Measurements from ENCODE around the gene CBLIF.
"Not testable (repeated sequence)": the region's sequence is repeated elsewhere in the genome, so short reads cannot be mapped to it uniquely, and the experiment has no call there.

CBLIF gene

DNA sequence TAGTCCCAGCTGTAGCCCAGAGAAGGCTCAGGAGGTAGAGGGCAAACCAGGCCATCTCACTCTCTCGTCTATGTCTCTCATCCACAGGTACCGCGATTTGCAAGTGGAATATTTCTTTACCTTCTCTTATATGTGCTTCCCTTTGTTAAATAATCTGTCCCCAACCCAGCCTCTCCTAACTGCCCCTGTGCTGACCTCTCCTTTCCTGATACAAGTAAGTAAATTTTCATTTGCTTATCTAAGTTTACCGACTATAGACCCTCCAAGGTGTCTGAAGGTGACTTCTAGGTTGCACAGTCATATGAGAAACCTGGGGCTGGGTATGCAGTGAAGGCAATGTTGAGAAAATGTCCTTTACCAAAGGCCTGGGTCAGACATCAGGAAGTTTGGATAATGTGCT lies at the start of gene CBLIF:
TSS of gene CBLIF (minus strand) at position 101 of the 400 bp plus-strand sequence. CDS start at position 55, 46 bp downstream.
- no peak for DNase-seq

DNA sequence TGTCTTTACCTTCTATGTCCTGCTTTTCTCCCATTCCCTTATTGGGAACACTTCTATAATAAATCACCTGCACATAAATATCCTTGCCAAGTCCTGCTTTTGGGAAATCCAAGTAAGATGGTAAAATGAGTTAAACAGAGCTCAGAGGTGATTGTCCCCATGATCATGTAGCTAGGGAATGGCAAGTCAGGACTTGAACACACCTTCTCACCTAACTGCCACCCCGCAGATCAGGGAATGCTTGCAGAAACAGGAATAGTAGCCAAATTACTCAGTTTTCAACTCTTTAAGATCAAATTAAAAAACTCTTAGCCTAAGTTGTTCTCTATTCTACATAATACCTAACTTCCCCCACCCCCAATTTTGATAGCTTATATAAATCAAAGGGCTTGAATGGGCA lies 49.3 kb upstream of the CBLIF start:
- no peak for DNase-seq

DNA sequence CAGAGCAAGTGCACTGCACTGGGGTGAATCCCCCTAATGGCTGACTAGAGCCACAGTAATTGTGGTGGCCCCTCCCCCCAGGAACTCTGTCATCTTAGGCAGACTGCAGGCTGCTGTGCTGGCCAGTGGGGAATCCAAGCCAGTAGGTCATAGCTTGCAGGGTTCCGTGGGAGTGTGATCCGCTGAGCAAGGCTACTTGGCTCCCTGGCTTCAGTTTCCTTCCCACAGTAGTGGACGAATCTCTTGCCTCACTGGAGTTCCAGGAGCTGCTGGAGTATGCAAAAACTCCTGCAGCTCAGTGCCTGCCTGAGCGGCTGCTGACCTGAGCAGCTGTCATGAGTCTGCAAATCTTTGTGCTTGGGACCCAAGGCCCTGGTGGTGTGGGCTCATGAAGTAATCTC lies 46.5 kb upstream of the CBLIF start:
- DNase-seq = no peak

DNA sequence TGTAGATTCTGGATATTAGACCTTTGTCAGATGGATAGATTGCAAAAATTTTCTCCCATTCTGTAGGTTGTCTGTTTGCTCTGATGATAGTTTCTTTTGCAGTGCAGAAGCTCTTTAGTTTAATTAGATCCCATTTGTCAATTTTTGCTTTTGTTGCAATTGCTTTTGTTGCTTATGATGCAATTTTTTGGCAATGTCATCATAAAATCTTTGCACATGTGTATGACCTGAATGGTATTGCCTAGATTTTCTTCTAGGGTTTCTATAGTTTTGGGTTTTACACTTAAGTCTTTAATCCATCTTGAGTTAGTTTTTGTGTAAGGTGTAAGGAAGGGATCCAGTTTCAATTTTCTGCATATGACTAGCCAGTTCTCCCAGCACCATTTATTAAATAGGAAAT lies 41.9 kb upstream of the CBLIF start:
- DNase-seq = not testable (repeated sequence)

DNA sequence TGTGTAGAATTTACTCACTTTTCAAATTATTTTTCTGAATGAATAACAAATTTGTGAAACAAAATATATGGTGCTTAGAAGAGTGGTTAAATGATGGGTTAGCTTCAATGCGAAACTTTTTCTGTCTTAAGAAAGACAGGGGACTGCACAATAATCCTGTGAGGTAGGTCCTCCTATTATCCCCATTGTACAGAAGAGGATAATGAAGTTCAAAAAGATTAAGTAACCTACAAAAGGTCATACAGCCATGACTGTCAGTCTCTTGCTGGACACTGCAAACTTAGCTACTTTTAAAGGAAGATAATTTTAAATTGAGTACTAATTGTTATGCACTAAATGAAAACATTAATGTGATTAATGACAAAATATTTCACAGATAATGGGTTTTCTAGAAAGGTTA lies 38.3 kb upstream of the CBLIF start:
- no peak for DNase-seq

DNA sequence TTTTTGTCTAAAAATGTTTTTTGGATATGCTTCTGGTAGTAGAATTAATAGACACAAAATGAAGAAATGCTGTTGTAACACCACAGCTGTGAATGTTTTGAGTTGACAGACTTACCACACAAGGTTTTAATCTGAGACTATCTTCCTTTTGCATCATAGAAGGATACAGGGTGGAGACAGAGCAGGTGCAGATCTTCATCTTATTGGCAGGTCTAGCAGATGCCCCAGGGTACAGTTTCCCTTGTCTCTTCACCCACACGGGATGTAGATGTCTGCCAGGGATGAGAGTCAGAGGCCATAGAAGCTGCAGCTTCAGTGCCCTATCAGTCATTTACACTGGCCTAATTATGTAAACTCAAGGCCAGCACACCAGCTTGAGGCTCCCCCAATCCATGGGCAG lies 34.3 kb upstream of the CBLIF start:
- no peak for DNase-seq

DNA sequence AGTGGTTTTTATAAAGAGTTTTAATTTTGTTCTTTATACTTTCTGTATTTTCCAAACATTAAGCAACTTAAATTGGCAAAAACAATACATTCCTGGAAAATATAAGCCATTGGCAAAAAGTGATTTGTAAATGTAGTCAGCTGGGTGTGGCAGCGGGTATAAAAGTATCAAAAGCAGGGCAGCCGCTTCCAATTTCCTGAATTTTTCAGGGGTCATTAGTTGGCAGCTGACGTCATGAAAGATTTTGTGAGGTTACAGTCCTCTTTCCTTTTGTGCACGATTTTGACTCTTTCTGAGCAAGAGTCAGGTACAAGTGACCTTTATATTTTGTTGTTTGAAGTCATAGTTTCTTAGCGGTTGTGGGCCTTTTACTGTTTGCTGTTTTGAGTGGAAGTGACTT lies 33.3 kb upstream of the CBLIF start, which contains the start of gene OOSP3:
TSS of gene OOSP3 (plus strand) at position 208 of the 400 bp plus-strand sequence. CDS start at position 235, 27 bp downstream.
- no peak for DNase-seq

DNA sequence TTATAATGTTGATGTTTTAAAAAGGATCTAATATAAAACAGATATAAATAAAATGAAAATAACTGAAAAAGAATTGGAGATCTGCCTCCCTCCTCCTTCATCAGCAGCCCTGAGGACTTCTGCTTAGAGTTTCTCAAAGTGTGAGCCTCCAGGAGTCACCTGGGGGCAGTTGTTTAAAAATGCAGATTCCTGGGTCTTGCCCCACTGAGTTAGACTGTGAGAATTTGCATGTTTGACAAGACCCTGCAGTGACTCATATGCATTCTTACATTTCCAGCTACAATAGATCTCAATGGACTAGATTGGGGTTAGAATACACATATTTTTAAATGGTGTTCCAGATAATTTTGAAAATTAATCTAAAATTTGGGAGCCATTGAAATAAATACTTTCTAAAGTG lies 32.5 kb upstream of the CBLIF start:
- no peak for DNase-seq

DNA sequence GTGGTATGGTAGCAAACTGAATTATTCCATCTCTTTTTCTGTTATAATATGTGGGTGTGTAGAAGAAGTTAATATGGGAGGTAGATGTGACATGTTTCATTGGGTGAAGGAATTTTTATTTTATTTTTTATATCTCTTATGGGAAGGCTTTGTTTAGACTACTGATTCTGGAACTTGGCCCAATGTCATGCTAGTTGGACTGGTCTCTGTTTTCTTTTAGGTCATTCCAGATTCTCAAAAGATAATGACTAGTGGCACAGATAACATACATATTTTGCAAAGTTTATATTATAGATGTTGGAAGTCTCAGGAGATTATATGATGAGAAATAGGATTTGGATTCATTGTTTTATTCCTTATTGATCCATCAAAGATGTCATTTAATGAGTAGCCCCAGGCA lies 32.0 kb upstream of the CBLIF start:
- DNase-seq = no peak

DNA sequence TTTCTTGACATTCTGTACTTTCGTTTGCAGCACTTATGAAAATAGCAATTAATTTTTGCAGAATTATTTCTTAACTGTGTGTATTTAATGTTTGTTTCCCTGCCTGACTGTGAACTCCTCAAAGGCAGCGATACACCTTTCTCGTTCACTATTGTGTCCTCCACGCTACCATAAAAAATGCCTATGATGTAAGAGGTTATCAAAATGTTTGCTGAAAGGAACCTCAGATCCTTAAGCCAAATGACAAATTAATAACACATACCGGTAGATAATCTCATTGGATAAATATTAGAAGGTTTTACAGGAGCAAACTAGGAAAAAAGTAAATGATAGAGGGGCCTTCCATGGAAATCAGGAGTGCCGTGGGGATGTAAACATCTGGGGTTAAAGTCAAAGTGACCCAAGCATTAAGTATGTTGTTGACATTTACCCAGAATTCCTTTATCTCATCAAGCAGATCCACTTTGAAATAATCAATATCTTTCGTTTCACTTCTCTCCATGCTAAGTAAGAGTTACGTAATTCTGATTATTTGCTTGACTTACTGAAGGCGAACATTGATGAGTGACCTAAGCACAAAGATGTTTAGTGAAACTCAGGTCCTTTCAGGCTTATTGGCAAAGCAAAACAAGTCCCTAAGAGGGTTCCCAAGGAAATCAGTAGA lies 30.7 kb upstream of the CBLIF start:
- DNase-seq = no peak

DNA sequence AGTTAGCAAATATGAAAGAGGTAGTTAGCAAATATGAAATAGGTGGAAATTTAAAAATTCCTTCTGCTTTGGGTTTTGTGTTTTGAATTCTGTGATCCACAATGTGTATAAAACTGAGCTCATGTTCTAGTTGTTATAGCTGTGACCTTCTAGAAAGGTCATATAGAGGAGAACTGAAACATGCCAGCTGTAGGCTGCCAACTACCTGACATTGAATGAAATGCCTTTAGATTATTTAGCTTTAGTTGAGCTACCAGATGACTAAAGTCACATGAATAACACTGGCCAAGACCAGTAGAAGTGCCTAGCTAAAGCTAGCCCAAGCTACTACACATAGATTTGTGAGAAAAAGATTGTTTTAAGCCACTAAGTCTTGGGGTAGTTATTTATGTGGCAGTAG lies 26.8 kb upstream of the CBLIF start:
- DNase-seq = no peak

DNA sequence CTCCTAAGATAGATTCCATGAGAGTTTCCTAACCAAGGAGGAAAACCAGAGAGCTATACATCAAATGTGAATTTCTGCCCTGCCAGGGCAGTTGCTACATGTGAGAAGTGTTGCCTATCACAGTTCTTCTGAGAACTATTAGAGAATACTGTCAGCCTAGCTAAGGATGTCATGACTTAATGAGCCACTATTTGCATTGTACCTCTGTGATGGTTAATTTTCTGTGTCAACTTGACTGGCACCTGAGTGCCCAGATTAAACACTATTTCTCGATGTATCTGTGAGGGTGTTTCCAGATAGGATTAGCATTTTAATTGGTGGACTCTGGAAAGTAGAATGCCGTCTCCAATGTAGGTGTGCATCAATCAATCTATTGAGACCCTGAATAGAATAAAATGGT lies 22.6 kb upstream of the CBLIF start:
- DNase-seq = no peak

DNA sequence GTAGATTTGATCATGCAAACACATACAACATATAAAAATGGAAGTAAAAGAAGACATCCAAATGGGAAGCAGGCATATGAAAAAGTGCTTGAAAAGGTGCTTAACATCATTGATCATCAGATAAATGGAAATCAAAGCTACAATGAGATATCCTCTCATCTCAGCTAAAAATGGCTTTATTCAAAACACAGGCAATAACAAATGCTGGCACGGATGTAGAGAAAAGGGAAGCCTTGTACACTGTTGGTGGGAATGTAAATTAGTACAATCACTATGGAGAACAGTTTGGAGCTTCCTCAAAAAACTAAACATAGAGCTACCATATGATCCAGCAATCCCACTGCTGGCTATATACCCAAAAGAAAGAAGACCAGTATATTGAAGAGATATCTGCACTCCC lies 21.5 kb upstream of the CBLIF start:
- no peak for DNase-seq

DNA sequence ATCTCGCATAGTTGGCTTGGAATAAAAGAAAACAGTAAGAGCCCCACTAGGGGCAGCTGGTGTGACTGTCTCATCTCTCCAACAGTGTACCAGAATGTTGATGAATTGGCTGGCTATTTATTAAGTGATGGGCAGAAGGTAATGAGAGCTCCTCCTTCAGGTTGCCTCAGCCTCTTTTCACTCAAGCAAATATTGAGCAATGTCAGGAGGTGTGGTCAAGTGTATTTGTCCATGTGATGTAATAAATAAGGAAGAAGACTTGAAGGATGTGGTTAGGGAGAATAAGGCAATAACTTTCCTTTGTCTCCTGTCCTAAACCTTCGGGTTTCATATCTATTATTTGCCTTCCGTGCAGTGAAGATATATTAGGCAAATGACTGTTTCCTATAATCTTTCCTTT lies 21.1 kb upstream of the CBLIF start, which contains the start of gene TCN1:
TSS of gene TCN1 (minus strand) at position 91 of the 400 bp plus-strand sequence. CDS start at position 74, 17 bp downstream.
- no peak for DNase-seq

DNA sequence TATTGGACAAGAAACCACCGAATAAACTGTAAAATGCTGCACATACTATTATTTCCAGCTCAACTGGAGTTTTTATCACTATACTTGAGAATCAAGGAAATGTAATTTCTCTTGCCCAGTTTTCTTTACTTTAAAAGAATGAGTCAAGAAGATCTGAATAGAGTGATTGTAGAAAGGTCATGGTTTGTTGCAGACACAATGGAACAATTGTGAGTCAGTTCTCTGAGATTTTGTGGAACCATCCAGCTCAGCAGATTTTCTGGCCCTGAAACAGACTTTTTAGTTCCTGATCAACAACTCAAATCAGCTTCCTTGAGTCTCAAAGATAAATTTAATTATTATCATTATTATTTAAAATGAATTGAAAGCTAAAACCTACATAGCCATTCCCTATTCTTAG lies 19.7 kb upstream of the CBLIF start:
- DNase-seq = no peak

DNA sequence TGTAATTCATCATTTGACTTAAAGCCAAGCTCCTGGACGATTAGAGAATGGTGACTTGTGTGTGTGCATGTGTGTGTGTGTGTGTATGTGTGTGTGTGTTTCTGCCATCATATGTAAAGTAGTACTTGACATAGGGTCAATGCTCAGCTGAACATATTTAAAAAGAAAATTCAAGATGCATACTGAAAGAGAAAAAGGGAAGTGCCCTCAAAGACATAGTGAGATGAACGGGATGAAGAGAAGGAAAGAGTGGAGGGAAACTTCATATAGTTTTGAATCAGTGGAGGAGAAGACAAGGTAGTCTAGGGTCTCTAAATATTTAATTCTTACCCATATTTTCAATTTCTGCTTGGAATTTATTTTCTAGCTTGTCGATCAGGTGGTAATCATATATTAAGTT lies 17.0 kb upstream of the CBLIF start:
- no peak for DNase-seq

DNA sequence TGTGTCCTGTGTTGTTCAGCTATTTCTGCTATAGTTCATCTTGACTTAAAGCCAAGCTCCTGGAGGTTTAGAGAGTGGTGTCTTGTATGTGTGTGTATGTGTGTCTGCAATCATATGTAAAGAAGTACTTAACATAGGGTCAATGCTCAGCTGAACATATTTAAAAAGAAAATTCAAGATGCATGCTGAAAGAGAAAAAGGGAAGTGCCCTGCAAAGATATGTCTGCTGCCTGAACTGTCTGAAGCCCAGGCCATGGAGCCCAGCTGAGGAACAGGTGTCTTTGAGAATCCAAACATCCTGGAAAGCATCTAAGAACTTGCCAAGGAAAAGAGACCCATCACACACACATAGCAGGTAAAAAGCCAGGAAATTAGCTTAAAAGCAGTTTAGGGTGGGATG lies 14.4 kb upstream of the CBLIF start:
- no peak for DNase-seq

DNA sequence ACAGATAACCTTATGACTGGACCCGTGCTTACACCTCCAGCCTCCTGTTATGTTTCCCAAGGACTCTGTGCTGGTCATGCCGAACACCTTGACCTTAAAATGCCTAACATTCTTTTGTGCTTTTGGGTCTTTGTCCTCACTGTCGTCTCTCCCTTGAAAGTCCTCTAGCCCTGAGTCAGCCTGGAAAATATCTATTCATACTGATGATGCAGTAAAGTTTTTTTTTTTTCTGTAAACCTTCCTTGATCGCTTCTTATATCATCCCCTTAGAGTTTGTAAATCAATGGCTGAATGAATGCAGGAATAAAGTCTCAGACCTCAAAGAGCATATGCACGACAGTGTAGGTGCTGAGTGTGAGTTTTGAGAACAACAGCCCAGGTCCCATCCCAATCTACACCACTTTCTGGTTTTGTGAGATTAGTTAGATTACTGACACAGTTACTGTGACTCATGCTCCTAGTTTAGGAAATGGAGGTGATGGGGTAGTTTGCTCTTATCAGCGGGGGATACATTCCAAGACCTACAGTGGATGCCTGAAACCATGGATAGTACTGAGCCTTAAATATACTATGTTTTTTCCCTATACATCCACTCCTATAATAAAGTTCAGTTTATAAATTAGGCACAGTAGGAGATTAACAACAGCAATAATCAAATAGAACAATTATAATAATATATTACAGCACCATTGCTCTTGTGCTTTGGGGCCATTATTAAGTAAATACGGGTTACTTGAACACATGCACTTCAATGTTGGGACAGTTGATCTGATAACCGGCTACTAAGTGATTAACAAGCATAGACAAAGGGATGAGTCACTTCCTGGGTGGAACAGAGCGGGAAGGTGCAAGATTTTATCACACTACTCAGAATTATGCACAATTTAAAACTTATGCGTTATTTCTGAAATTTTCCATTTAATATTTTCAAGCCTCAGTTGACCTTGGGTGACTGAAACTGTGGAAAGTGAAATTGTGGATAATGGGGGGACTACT lies 12.4 kb upstream of the CBLIF start:
- no peak for DNase-seq

DNA sequence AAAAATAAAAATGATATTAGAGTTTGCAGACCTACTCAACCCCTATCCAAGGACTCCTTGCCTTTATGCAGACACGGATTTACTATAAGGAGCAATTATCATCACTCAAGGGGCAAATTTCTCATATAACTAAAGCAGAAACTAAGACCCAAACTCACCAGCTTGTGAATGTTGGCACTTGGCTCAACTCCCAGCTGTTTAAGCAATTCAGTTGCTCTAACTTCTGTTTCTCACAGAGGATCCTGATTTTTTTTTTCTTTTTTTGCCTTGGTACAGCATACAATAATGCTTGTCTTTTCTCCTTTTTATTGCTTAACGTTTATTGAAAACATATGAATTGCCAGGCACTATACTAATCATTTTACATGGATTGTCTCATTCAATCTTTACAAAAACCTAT lies 9.6 kb upstream of the CBLIF start:
- DNase-seq = no peak

DNA sequence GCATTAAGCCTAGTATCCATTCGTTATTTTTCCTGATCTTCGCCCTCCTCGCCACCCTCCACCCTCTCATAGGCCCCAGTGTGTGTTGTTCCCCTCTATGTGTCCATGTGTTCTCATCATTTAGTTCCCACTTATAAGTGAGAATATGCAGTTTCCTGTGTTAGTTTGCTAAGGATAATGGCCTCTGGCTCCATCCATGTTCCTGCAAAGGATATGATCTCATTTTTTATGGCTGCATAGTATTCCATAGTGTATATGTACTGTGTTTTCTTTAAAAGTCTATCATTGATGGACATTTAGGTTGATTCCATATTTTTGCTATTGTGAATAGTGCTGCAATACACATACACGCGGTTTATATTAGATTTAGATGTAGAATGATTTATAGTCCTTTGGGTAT lies 6.1 kb upstream of the CBLIF start:
- DNase-seq = not testable (repeated sequence)

DNA sequence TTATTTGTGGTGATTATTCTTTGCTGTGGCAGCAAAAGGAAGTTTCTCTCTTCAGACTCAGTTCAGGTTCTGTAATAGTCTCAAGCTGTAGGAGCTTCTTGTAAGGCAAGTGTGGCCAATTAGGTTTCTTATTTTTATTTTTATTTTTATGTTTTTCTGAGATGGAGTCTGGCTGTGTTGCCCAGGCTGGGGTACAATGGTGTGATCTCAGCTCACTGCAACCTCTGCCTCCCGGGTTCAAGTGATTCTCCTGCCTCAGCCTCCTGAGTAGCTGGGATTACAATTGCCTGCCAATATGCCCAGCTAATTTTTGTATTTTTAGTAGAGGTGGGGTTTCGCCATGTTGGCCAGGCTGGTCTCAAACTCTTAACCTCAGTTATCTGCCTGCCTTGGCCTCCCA lies 4.3 kb upstream of the CBLIF start:
- not testable (repeated sequence) for DNase-seq

DNA sequence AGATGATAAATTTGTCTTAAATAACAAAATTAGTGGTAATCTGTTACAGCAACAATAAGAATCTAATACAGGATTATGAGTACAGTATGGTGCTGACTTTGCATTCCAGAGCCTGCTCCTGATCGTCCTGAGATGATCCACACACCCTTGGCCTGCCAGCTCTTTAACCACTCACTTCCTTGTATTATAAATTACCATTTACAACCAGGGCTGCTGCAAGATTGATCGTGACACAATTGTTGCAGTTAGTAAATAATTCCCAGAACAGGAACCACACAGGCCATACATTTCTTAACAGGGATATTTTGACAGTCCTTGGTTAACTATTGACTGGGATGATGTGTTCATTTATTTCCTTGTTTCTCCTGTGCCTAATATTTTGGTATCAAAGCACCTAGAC lies 3.8 kb upstream of the CBLIF start:
- no peak for DNase-seq

DNA sequence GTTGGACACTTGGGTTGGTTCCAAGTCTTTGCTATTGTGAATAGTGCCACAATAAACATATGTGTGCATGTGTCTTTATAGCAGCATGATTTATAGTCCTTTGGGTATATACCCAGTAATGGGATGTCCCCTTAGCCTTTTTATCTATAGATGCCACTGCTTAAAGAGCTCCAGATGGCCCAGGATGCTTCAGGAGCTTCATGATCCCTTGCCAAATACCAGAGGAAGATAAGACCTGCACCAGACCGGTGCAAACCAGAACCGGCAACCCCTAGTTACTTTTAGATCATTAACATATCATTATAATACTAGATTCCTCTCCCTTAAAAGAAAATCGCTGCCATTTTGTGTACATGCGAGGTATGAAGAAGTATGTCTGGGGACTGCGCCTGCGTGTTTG lies 3.1 kb upstream of the CBLIF start:
- not testable (repeated sequence) for DNase-seq

DNA sequence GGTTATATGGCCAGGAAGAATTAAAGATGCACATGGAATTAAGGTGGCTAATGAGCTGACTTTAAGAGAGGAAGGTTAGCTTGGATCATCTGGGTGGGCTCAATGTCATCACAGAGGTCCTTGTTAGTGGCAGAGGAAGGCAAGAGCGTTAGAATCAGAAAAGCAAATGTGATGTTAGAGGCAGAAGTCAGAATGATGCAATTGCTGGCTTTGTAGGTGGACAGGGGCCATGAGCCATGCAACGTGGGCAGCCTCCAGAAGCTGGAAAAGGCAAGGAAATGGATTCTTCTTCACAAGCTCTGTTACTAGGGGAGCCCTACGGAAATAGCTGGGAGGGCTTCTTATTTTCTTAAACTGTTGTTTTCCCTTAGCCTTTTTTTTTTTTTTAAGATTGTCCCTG lies 2.3 kb upstream of the CBLIF start:
- DNase-seq = no peak
